Jurkat, Clone E6-1 (cell line): Measurements from ENCODE around the gene TOP2A.

Source experiments
- DNase-seq: peaks from one replicate; pipeline ENCODE4 v3.0.0-alpha.2; 2011; ENCODE audit warnings: low read depth, low spot score
- H3K4me3 ChIP-seq: 2 replicates; pipeline ENCODE4 v1.5.1; 2011; ENCODE audit warnings: mild to moderate bottlenecking, low read length, control low read depth, moderate library complexity

The TOP2A gene

GRCh38 chr17:40351359-40352236, 66.1 kb downstream of the TOP2A start:
- no peak for DNase-seq
- no peak overlapping the region for H3K4me3 ChIP-seq

GRCh38 chr17:40350689-40351358, 66.9 kb downstream of the TOP2A start:
- DNase-seq, result no peak

GRCh38 chr17:40349895-40350688, 67.6 kb downstream of the TOP2A start:
- no peak for DNase-seq
- H3K4me3 ChIP-seq, result no peak overlapping the region

More at GRCh38 chr17:40350689-40351358, 66.9 kb downstream of the TOP2A start:
- H3K4me3 ChIP-seq, result no peak overlapping the region

GRCh38 chr17:40349477-40349894, 68.2 kb downstream of the TOP2A start:
- H3K4me3 ChIP-seq, result no peak overlapping the region
- DNase-seq, result no peak

GRCh38 chr17:40348562-40349476, 68.9 kb downstream of the TOP2A start:
- DNase-seq, result no peak
- H3K4me3 ChIP-seq, result no peak overlapping the region

- no peak for DNase-seq
- H3K4me3 ChIP-seq, result no peak overlapping the region
Measured at GRCh38 chr17:40348136-40348504, 69.6 kb downstream of the TOP2A start.

GRCh38 chr17:40347319-40348135, 70.2 kb downstream of the TOP2A start:
- H3K4me3 ChIP-seq, result no peak overlapping the region
- no peak for DNase-seq

GRCh38 chr17:40346765-40347158, 70.9 kb downstream of the TOP2A start:
- DNase-seq, result no peak
- H3K4me3 ChIP-seq, result no peak overlapping the region

GRCh38 chr17:40345994-40346764, 71.5 kb downstream of the TOP2A start:
- no peak overlapping the region for H3K4me3 ChIP-seq
- no peak for DNase-seq

- H3K4me3 ChIP-seq, result peak overlapping the region; percentile 32
- DNase-seq, result no peak
Measured at GRCh38 chr17:40345161-40345993, 72.3 kb downstream of the TOP2A start.

- no peak for DNase-seq
- peak overlapping the region; percentile 32 for H3K4me3 ChIP-seq
Measured at GRCh38 chr17:40344421-40345160, 73.1 kb downstream of the TOP2A start.

GRCh38 chr17:40343219-40344119, 74.2 kb downstream of the TOP2A start:
- DNase-seq, result no peak
- no peak overlapping the region for H3K4me3 ChIP-seq

GRCh38 chr17:40342504-40343218, 75.0 kb downstream of the TOP2A start:
- no peak overlapping the region for H3K4me3 ChIP-seq
- no peak for DNase-seq

- peak overlapping the region; percentile 55 for H3K4me3 ChIP-seq
- DNase-seq, result no peak
Measured at GRCh38 chr17:40341808-40342503, 75.7 kb downstream of the TOP2A start.
